Iris pigment epithelial cell (primary cell): ENCODE data around the gene LTN1.
A peak's percentile ranks its signal among the peaks of the same experiment; 100 is the strongest.

Experiments used
- DNase-seq: peaks from one replicate; pipeline ENCODE4 v3.0.0-alpha.2; 2011; ENCODE audit warnings: low read depth

LTN1 gene

DNA sequence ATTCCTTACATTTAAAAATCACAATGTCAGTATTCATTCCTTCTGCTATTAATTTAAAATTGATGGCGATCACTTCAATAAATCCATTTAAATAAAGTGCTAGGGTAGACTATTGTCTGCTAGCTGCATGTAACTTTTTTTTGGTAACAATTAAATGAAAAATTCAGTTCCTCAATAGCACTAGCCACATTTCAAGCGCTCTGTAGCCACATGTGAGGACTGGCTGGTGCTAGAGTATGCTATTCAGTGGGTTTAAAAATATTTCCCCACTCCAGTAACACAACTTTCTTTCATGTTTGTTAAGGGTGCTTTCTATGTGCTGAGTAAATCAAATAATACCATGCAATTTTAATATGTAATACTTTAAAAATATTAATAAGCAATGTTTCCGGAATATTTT is 108.2 kb downstream of the LTN1 start:
- DNase-seq: peak; percentile 16

DNA sequence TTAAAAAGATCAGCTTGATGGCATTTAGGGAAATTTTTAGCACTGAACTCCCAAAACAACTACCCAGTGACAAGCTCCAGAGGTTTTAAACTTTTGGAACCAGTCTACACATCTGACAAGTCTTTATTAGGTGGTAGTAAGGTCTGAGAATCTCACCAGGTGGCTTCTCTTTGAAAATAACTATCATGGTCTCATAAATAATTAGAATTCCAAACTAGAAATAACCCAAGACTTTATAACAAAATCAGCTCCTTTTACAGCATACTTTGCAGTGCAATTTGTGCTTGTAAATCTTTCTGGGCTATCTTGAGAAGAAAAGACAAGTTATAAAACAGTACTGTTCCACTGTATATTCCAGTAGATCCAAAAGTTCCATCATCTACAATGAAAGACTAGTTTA is 108.7 kb downstream of the LTN1 start:
- no peak for DNase-seq

DNA sequence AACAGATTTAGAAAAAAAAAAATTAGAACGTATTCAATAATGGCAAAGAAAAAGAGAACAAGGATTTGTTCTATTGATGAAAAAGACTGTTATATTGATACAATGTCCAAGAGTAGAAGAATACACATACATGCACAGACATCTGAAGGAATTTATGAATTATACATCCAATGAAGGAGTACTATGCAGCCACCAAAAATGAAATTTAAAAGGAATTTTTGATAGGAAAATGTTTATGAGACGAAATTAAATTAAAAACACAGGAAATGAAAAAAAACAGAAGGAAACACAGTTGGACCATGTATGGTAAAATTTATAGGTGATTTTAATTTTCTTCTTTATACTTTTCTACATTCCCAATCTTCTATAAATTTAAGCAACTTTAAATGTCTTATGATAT is 110.3 kb downstream of the LTN1 start:
- DNase-seq: no peak
